ENCODE results near the gene MPPED2. TPM values are rescaled to one million over a fixed set of nuclear protein-coding genes. Genes with fewer than 3 reads are reported as not detected.

The MPPED2 gene
- total RNA-seq, 1 experiment from 2014 or later, result 4.7 TPM

DNA sequence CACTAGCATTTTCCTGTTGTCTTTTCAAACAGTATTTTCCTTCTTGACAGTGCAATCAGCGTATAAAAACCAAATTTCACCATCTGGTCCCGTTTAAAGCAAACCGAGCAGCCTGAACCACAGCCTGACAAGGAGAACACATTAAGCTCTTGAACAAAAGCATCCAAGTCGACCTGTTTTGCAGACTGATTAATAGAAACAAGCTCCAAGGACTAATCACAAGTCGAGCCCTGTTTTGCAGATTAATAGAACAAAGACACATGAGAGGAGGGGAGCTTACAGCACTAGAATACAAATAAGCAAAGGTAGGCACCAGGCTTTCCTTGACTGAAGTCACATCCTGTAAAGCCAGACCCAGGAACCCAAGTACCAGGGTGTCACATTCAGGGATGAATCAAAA lies 104.8 kb downstream of the MPPED2 start:
- Histone ChIP-seq H3K9me3 (ENCODE audit: control insufficient read depth, low read depth, low read length) (no peaks in the 10 kb centered on the region), H3K23ac (ENCODE audit: insufficient read length, low read depth, low read length) (no peak overlapping the region), H3K79me2 (ENCODE audit: insufficient read depth, low read length) (no peaks in the 10 kb centered on the region), H4K5ac (ENCODE audit: insufficient read length, low read depth, low read length) (no peak overlapping the region), H3K79me1 (ENCODE audit: insufficient read depth, low read depth, low read length, poor library complexity, severe bottlenecking) (no peaks in the 10 kb centered on the region), H2BK15ac (ENCODE audit: low read depth, low read length) (no peak overlapping the region), H3K4me2 (ENCODE audit: insufficient read depth, insufficient read length, low read length) (no peak overlapping the region), H3K9ac (ENCODE audit: extremely low read depth, insufficient read length, low read length) (no peak overlapping the region), H2AK5ac (ENCODE audit: insufficient read length, low read length) (no peak overlapping the region), H4K20me1 (ENCODE audit: control insufficient read depth, insufficient read depth, insufficient read length) (no peaks in the 10 kb centered on the region), H2BK20ac (ENCODE audit: low read depth, low read length, poor library complexity, severe bottlenecking) (no peak overlapping the region), H3K18ac (ENCODE audit: insufficient read length, low read depth, low read length) (no peak overlapping the region), H2AFZ (ENCODE audit: low read length) (no peak overlapping the region), H2BK12ac (ENCODE audit: insufficient read length, low read depth, low read length) (no peak overlapping the region), H4K91ac (ENCODE audit: insufficient read length, low read depth, low read length) (no peak overlapping the region), H3T11ph (ENCODE audit: low read length) (no peak overlapping the region), H3K27ac (ENCODE audit: insufficient read length, low read depth, low read length) (peak overlapping the region; percentile 33), H3K4me1 (ENCODE audit: insufficient read depth, low read length) (peaks cover 11% of the 10 kb centered on the region; the same call in 1 of the 2 replicates), H3K23me2 (ENCODE audit: insufficient read length, low read depth, low read length, poor library complexity, severe bottlenecking) (no peaks in the 10 kb centered on the region), H4K8ac (replicated peaks; ENCODE audit: insufficient read length, low read depth, low read length) (no peak overlapping the region), H2BK120ac (ENCODE audit: low read depth, low read length, poor library complexity, severe bottlenecking) (no peak overlapping the region), H3K14ac (ENCODE audit: insufficient read depth, low read length) (no peak overlapping the region), H2BK5ac (ENCODE audit: insufficient read length, low read length) (no peak overlapping the region), H3K56ac (ENCODE audit: insufficient read length, low read depth, low read length) (no peak overlapping the region), H3K27me3 (ENCODE audit: insufficient read depth, low read length) (no peaks in the 10 kb centered on the region), H3K4ac (ENCODE audit: low read depth, low read length) (no peak overlapping the region)
- WGBS (ENCODE audit: extremely low coverage, insufficient read length, low lambda C conversion rate), result no CpG with 5 or more reads among the region's 5 CpGs
- TF ChIP-seq, protein P1, sequence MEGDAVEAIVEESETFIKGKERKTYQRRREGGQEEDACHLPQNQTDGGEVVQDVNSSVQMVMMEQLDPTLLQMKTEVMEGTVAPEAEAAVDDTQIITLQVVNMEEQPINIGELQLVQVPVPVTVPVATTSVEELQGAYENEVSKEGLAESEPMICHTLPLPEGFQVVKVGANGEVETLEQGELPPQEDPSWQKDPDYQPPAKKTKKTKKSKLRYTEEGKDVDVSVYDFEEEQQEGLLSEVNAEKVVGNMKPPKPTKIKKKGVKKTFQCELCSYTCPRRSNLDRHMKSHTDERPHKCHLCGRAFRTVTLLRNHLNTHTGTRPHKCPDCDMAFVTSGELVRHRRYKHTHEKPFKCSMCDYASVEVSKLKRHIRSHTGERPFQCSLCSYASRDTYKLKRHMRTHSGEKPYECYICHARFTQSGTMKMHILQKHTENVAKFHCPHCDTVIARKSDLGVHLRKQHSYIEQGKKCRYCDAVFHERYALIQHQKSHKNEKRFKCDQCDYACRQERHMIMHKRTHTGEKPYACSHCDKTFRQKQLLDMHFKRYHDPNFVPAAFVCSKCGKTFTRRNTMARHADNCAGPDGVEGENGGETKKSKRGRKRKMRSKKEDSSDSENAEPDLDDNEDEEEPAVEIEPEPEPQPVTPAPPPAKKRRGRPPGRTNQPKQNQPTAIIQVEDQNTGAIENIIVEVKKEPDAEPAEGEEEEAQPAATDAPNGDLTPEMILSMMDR (conservative IDR thresholded peaks at IDR 0.05), result no peak
- Mint-ChIP-seq H3K27ac (peak overlapping the region in 1 of 3 experiments; percentile 3; a peak in 2 of 7 replicates), H3K9me3 (no peaks in the 10 kb centered on the region), H3K4me1 (peaks cover 50 to 55% of the 10 kb centered on the region in 2 experiments), H3K36me3 (ENCODE audit: insufficient read depth in 1 of 3, low read depth in 3 of 3) (no peaks in the 10 kb centered on the region), H3K27me3 (ENCODE audit: low read depth) (no peaks in the 10 kb centered on the region), H3K4me3 (no peak overlapping the region; a peak in 1 of 5 replicates)
- DNase-seq, result no peak

Measured in H9 (cell line).